GM18498 (cell line): ENCODE measurements around the gene KYAT1.
A peak's percentile ranks its signal among the peaks of the same experiment; 100 is the strongest.
"Not testable (repeated sequence)": the region's sequence is repeated elsewhere in the genome, so short reads cannot be mapped to it uniquely, and the experiment has no call there.

Experiments
- ATAC-seq: cut with Tn5 transposase; IDR thresholded peaks from one replicate; pipeline ENCODE4 v1.9.1; 2021; ENCODE audit warnings: mild to moderate bottlenecking, moderate library complexity; ENCODE audit not compliant: unreplicated experiment

KYAT1 gene

GRCh38 chr9:128886211-128886891 lies 4.6 kb upstream of the KYAT1 start:
- ATAC-seq: no peak

GRCh38 chr9:128885798-128886197 lies 4.0 kb upstream of the KYAT1 start:
- ATAC-seq: no peak

GRCh38 chr9:128885376-128885775 lies 3.6 kb upstream of the KYAT1 start:
- no peak for ATAC-seq

GRCh38 chr9:128884164-128884563 lies 2.4 kb upstream of the KYAT1 start:
- ATAC-seq: no peak

GRCh38 chr9:128882677-128883603 lies 1.2 kb upstream of the KYAT1 start:
- ATAC-seq: peak; percentile 5

GRCh38 chr9:128877852-128878251 lies 3.9 kb downstream of the KYAT1 start:
- ATAC-seq: no peak

- not testable (repeated sequence) for ATAC-seq
Measured at GRCh38 chr9:128870941-128871265, 10.8 kb downstream of the KYAT1 start.

- ATAC-seq: no peak
Measured at GRCh38 chr9:128870128-128870940, 11.4 kb downstream of the KYAT1 start.

- peak; percentile 48 for ATAC-seq
Measured at GRCh38 chr9:128863647-128864046, 18.1 kb downstream of the KYAT1 start.

- no peak for ATAC-seq
Measured at GRCh38 chr9:128862401-128862851, 19.3 kb downstream of the KYAT1 start.

- ATAC-seq: no peak
Measured at GRCh38 chr9:128861501-128861900, 20.2 kb downstream of the KYAT1 start.

- no peak for ATAC-seq
Measured at GRCh38 chr9:128860937-128861336, 20.8 kb downstream of the KYAT1 start.

GRCh38 chr9:128858476-128858875 lies 23.3 kb downstream of the KYAT1 start:
- not testable (repeated sequence) for ATAC-seq

- not testable (repeated sequence) for ATAC-seq
Measured at GRCh38 chr9:128854454-128854853, 27.3 kb downstream of the KYAT1 start.

- ATAC-seq: not testable (repeated sequence)
Measured at GRCh38 chr9:128852646-128853045, 29.1 kb downstream of the KYAT1 start.

- not testable (repeated sequence) for ATAC-seq
Measured at GRCh38 chr9:128851779-128852600, 29.8 kb downstream of the KYAT1 start.

- not testable (repeated sequence) for ATAC-seq
Measured at GRCh38 chr9:128851024-128851423, 30.7 kb downstream of the KYAT1 start.

GRCh38 chr9:128847803-128848202 lies 33.9 kb downstream of the KYAT1 start:
- no peak for ATAC-seq

GRCh38 chr9:128846680-128847030 lies 35.1 kb downstream of the KYAT1 start:
- no peak for ATAC-seq

GRCh38 chr9:128845186-128845931 lies 36.4 kb downstream of the KYAT1 start:
- ATAC-seq: no peak
